Astrocyte (in vitro differentiated cells and primary cell): ENCODE results near the gene FSTL4. TPM values are rescaled to one million over a fixed set of nuclear protein-coding genes. Genes with fewer than 3 reads are reported as not detected.

ENCODE experiments used
- DNase-seq: peaks from one replicate; pipeline ENCODE4 v3.0.0-alpha.2; 2010; ENCODE audit warnings: low read depth
- FAIRE-seq: peaks from 2 replicates; lab custom pipeline; 2011; peaks lifted over from hg19 to GRCh38; lab: Jason Lieb, UNC
- H2AFZ ChIP-seq: 2 replicates; pipeline ENCODE4 v1.6.0; 2012; ENCODE audit warnings: low read depth, low read length, inconsistent platforms
- H3K27ac ChIP-seq: 2 replicates; pipeline ENCODE4 v1.5.1; 2011; ENCODE audit warnings: low read depth, low read length, inconsistent platforms
- H3K27me3 ChIP-seq: 2 replicates; pipeline ENCODE4 v1.6.0; 2011; ENCODE audit warnings: low read length, inconsistent platforms; ENCODE audit not compliant: insufficient read depth
- H3K36me3 ChIP-seq: 2 replicates; pipeline ENCODE4 v1.5.1; 2011; ENCODE audit warnings: low read length, inconsistent platforms; ENCODE audit not compliant: insufficient read depth
- H3K4me1 ChIP-seq: 2 replicates; pipeline ENCODE4 v1.5.1; 2011; ENCODE audit warnings: low read length, inconsistent platforms; ENCODE audit not compliant: insufficient read depth
- H3K4me2 ChIP-seq: 2 replicates; pipeline ENCODE4 v1.6.0; 2012; ENCODE audit warnings: low read length, inconsistent platforms
- H3K4me3 ChIP-seq: 2 replicates; pipeline ENCODE4 v1.5.1; 2011; ENCODE audit warnings: low read depth, mild to moderate bottlenecking, low read length, inconsistent platforms; ENCODE audit not compliant: insufficient read depth
- H3K79me2 ChIP-seq: 2 replicates; pipeline ENCODE4 v1.6.0; 2012; ENCODE audit warnings: mild to moderate bottlenecking, low read length, inconsistent platforms; ENCODE audit not compliant: insufficient read depth
- H3K9ac ChIP-seq: 2 replicates; pipeline ENCODE4 v1.6.0; 2012; ENCODE audit warnings: mild to moderate bottlenecking, low read length, inconsistent platforms
- H3K9me3 ChIP-seq: 2 replicates; pipeline ENCODE4 v1.5.1; 2012; ENCODE audit warnings: low read depth, mild to moderate bottlenecking, low read length, inconsistent platforms; ENCODE audit not compliant: insufficient read depth
- H4K20me1 ChIP-seq: 2 replicates; pipeline ENCODE4 v1.6.0; 2012; ENCODE audit warnings: low read length, inconsistent platforms; ENCODE audit not compliant: insufficient read depth
- H3K27ac Mint-ChIP-seq: one replicate; pipeline ENCODE4 v1.8.0; 2021; ENCODE audit warnings: mild to moderate bottlenecking, mixed read lengths; ENCODE audit not compliant: unreplicated experiment
- H3K27me3 Mint-ChIP-seq: one replicate; pipeline ENCODE4 v1.8.0; 2021; ENCODE audit warnings: low read depth, mixed read lengths; ENCODE audit not compliant: unreplicated experiment
- H3K36me3 Mint-ChIP-seq: one replicate; pipeline ENCODE4 v1.8.0; 2021; ENCODE audit warnings: low read depth, mixed read lengths; ENCODE audit not compliant: unreplicated experiment
- H3K4me1 Mint-ChIP-seq: one replicate; pipeline ENCODE4 v1.8.0; 2021; ENCODE audit warnings: low read depth, mixed read lengths; ENCODE audit not compliant: unreplicated experiment
- H3K4me3 Mint-ChIP-seq: one replicate; pipeline ENCODE4 v1.8.0; 2021; ENCODE audit warnings: mild to moderate bottlenecking, moderate library complexity, mixed read lengths; ENCODE audit not compliant: unreplicated experiment
- H3K9me3 Mint-ChIP-seq: one replicate; pipeline ENCODE4 v1.8.0; 2021; ENCODE audit warnings: mild to moderate bottlenecking, mixed read lengths; ENCODE audit not compliant: unreplicated experiment
- CTCF ChIP-seq: IDR thresholded peaks from 2 replicates; pipeline ENCODE4 v1.5.1; 2011; ENCODE audit warnings: low read depth, mild to moderate bottlenecking, inconsistent platforms, low read length, moderate library complexity; ENCODE audit not compliant: insufficient read depth
- EZH2 ChIP-seq: IDR thresholded peaks from 2 replicates; pipeline ENCODE4 v1.6.1; 2012; ENCODE audit warnings: mild to moderate bottlenecking, low read length, inconsistent platforms; ENCODE audit not compliant: insufficient read depth
- total RNA-seq: library from RNA; stranded (reverse); gene quantifications from 2 replicates; pipeline ENCODE4 v1.2.1, GENCODE V29; 2021

The FSTL4 gene
- total RNA-seq, 1 donor from 2014 or later, result not detected

DNA sequence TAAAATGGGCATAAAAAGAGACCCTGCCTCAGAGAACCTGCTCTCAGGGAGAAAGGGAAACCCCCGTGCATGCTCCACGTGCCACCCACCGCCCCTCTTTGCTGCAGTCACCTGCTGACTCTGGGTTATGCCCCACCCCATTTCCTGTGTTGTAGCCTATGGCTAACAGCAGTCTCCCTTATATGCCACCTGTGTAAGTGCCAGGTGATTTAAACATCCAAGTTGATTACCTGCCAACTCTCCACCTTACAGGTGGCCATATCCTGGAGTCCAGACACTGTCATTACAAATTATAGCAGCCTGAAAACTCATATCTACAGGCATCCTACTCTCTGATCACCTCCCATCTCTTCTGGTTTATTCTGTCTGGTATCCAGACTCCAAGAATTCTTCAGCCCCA, 318.0 kb downstream of the FSTL4 start:
- H3K27ac ChIP-seq, result no peak overlapping the region
- H3K9me3 ChIP-seq, result no peaks in the 10 kb centered on the region
- peaks cover 2% of the 10 kb centered on the region for H3K27me3 ChIP-seq
- Mint-ChIP-seq H3K36me3 (no peaks in the 10 kb centered on the region), H3K4me3 (no peak overlapping the region), H3K4me1 (no peaks in the 10 kb centered on the region), H3K9me3 (peaks cover 2% of the 10 kb centered on the region), H3K27me3 (peaks cover 11% of the 10 kb centered on the region), H3K27ac (no peak overlapping the region)
- TF ChIP-seq EZH2, result no peak
- FAIRE-seq, result no peak
- H3K4me1 ChIP-seq, result no peaks in the 10 kb centered on the region
- H3K4me2 ChIP-seq, result no peak overlapping the region
- no peaks in the 10 kb centered on the region for H3K36me3 ChIP-seq
- H3K4me3 ChIP-seq, result no peak overlapping the region
- H3K9ac ChIP-seq, result no peak overlapping the region
- H4K20me1 ChIP-seq, result no peaks in the 10 kb centered on the region
- H2AFZ ChIP-seq, result no peak overlapping the region
- no peak for DNase-seq
- no peaks in the 10 kb centered on the region for H3K79me2 ChIP-seq

GRCh38 chr5:133293960-133294359, 318.4 kb downstream of the FSTL4 start:
- Mint-ChIP-seq H3K4me3 (no peak overlapping the region), H3K27ac (no peak overlapping the region), H3K9me3 (peaks cover 2% of the 10 kb centered on the region), H3K4me1 (no peaks in the 10 kb centered on the region), H3K36me3 (no peaks in the 10 kb centered on the region), H3K27me3 (peaks cover 10% of the 10 kb centered on the region)
- Histone ChIP-seq H3K4me3 (no peak overlapping the region), H2AFZ (no peak overlapping the region), H3K4me2 (no peak overlapping the region), H3K4me1 (no peaks in the 10 kb centered on the region), H3K36me3 (no peaks in the 10 kb centered on the region), H3K9me3 (no peaks in the 10 kb centered on the region), H3K9ac (no peak overlapping the region), H3K27ac (no peak overlapping the region), H4K20me1 (no peaks in the 10 kb centered on the region), H3K27me3 (peaks cover 2% of the 10 kb centered on the region), H3K79me2 (no peaks in the 10 kb centered on the region)
- DNase-seq (no peak), FAIRE-seq (no peak)
- TF ChIP-seq EZH2 (no peak), CTCF (no peak)

DNA sequence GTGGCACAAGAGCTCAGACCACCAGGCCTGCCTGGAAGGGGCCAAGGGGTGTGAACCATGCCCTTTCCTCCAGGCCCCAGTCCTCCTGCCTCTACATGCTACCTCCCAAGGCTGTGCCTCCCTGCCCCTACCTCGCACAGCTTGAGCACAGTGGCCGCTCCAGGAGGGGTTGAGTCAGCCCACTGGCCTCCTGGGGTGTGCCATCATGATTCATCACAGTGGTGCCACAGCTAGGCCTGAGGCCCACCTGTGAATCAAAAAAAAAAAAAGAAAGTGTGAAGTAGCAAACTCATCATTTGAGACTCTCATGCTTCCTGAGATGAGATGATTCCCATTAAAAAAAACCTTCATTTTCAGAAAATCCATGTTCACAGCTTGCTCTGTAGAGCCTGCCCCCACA, 320.0 kb downstream of the FSTL4 start:
- H3K4me3 ChIP-seq, result no peak overlapping the region
- H3K27ac ChIP-seq, result no peak overlapping the region
- no peaks in the 10 kb centered on the region for H3K4me1 ChIP-seq
- Mint-ChIP-seq H3K4me3 (no peak overlapping the region), H3K27ac (no peak overlapping the region), H3K36me3 (no peaks in the 10 kb centered on the region), H3K4me1 (no peaks in the 10 kb centered on the region), H3K9me3 (peaks cover 2% of the 10 kb centered on the region), H3K27me3 (peaks cover 8% of the 10 kb centered on the region)
- DNase-seq (no peak), FAIRE-seq (no peak)
- no peaks in the 10 kb centered on the region for H3K36me3 ChIP-seq
- no peak overlapping the region for H3K9ac ChIP-seq
- no peak for TF ChIP-seq EZH2
- TF ChIP-seq CTCF, result no peak
- H4K20me1 ChIP-seq, result no peaks in the 10 kb centered on the region
- no peak overlapping the region for H2AFZ ChIP-seq
- peaks cover 2% of the 10 kb centered on the region for H3K27me3 ChIP-seq
- H3K9me3 ChIP-seq, result no peaks in the 10 kb centered on the region
- no peak overlapping the region for H3K4me2 ChIP-seq
- H3K79me2 ChIP-seq, result no peaks in the 10 kb centered on the region
